Left lung (tissue), 10 donors: Measurements from ENCODE around the gene COPS7B. TPM values are rescaled to one million over a fixed set of nuclear protein-coding genes. Genes with fewer than 3 reads are reported as not detected.

Source experiments
- ATAC-seq: fragments of 200-7000 bp; cut with Tn5 transposase; one replicate; pipeline ENCODE4 v1.9.1; 2020; ENCODE audit warnings: moderate library complexity
- DNase-seq, 4 donors: peaks; one replicate each; pipeline ENCODE4 v3.0.0-alpha.2; 2013 to 2020
- H3K27ac ChIP-seq, 2 donors: fragments of 200-600 bp; sonication (generic) in 1 of 2; one replicate each; pipeline versions ENCODE4 v1.5.0 to v1.8.0; 2020 to 2021
- H3K27me3 ChIP-seq, 2 donors: fragments of 200-600 bp; sonication (generic) in 1 of 2; one replicate each; pipeline versions ENCODE4 v1.5.0 to v1.8.0; 2020 to 2021
- H3K36me3 ChIP-seq, 2 donors: fragments of 200-600 bp; sonication (generic) in 1 of 2; one replicate each; pipeline versions ENCODE4 v1.5.0 to v1.8.0; 2020 to 2021
- H3K4me1 ChIP-seq, 2 donors: fragments of 200-600 bp; one replicate each; pipeline ENCODE4 v1.8.0; 2021
- H3K4me3 ChIP-seq, 2 donors: fragments of 200-600 bp; sonication (generic) in 1 of 2; one replicate each; pipeline versions ENCODE4 v1.5.0 to v1.8.0; 2020 to 2021; ENCODE audit warnings: mild to moderate bottlenecking in 1 of 2
- H3K9me3 ChIP-seq, 2 donors: fragments of 200-600 bp; sonication (generic) in 1 of 2; one replicate each; pipeline versions ENCODE4 v1.5.0 to v1.8.0; 2020 to 2021
- intact Hi-C, 2 donors: fragments of 100-400 bp; cut with DNase I; formaldehyde crosslinking; loops; one replicate each; pipeline versions ENCODE4 v1.11.2 to v1.14.2; 2022
- polyA plus RNA-seq, 6 donors: library from polyadenylated mRNA; unstranded; fragments of 120-200 nt; gene quantifications; one replicate each; pipeline ENCODE4 v1.2.1, GENCODE V29; 2013; ENCODE audit not compliant: insufficient read length in 6 of 6
- total RNA-seq, 2 donors: library from RNA; stranded (reverse); fragmentation: NEBNext Ultra II Directional; extraction: Animal tissue kit (Norgen Biotek cat#: 25700); gene quantifications; one replicate each; pipeline ENCODE4 v1.2.1, GENCODE V29; 2021
- TF ChIP-seq, protein P1 (sequence below), 2 donors: fragments of 200-600 bp; sonication (generic) in 1 of 2; IDR thresholded peaks; one replicate each; pipeline versions ENCODE4 v1.5.0 to v1.8.0; 2021; ENCODE audit warnings: antibody characterized with exemption in 2 of 2
- donor health status: DM: no; HTN: yes; CAD: no.
- donor health status: DM: no; HTN: no; CAD: no.

The COPS7B gene
- total and polyA plus RNA-seq, 8 donors, result 26.0 to 72.2 (median 60.0) TPM

GRCh38 chr2:231786917-231787292 is 660 bp downstream of the COPS7B start:
- no peak for ATAC-seq
- no peak for DNase-seq
- Histone ChIP-seq H3K36me3 (peaks cover 0 to 32% of the 10 kb centered on the region in 2 donors), H3K27ac (peak overlapping the region in 1 of 2 donors; percentile 68), H3K4me3 (peak overlapping the region; percentile 86 to 95), H3K27me3 (no peaks in the 10 kb centered on the region), H3K4me1 (peaks cover 10 to 58% of the 10 kb centered on the region in 2 donors), H3K9me3 (no peaks in the 10 kb centered on the region)
- TF ChIP-seq, protein P1, sequence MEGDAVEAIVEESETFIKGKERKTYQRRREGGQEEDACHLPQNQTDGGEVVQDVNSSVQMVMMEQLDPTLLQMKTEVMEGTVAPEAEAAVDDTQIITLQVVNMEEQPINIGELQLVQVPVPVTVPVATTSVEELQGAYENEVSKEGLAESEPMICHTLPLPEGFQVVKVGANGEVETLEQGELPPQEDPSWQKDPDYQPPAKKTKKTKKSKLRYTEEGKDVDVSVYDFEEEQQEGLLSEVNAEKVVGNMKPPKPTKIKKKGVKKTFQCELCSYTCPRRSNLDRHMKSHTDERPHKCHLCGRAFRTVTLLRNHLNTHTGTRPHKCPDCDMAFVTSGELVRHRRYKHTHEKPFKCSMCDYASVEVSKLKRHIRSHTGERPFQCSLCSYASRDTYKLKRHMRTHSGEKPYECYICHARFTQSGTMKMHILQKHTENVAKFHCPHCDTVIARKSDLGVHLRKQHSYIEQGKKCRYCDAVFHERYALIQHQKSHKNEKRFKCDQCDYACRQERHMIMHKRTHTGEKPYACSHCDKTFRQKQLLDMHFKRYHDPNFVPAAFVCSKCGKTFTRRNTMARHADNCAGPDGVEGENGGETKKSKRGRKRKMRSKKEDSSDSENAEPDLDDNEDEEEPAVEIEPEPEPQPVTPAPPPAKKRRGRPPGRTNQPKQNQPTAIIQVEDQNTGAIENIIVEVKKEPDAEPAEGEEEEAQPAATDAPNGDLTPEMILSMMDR (IDR thresholded peaks at IDR 0.05), result no peak
- intact Hi-C loops, result no loop called here

DNA sequence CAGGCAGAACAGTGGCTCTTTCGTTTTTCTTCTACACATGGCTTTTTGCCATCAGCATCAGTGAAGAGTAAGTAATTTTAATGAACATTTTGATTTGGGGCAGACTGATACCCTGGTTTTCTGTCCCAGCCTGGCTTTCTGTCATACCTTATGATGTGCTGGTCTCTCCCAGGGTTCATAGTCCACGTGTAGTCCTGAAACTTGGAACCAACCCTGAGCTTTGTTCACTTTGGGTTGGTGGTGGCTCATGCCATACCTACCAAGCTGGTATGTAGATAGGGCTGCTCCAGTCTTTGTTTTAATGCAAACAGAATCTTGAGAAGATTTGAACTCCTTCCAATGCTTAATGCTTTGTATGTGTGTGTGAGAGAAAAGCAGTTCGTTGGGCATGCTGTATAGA is 4.9 kb downstream of the COPS7B start:
- DNase-seq (no peak), ATAC-seq (no peak)
- TF ChIP-seq, protein P1 (IDR thresholded peaks at IDR 0.05), result no peak
- Histone ChIP-seq H3K9me3 (no peaks in the 10 kb centered on the region), H3K4me3 (no peak overlapping the region), H3K36me3 (peaks cover 0 to 67% of the 10 kb centered on the region in 2 donors), H3K27ac (no peak overlapping the region), H3K4me1 (peaks cover 6 to 25% of the 10 kb centered on the region in 2 donors), H3K27me3 (no peaks in the 10 kb centered on the region)
- intact Hi-C loops, result no loop called here

DNA sequence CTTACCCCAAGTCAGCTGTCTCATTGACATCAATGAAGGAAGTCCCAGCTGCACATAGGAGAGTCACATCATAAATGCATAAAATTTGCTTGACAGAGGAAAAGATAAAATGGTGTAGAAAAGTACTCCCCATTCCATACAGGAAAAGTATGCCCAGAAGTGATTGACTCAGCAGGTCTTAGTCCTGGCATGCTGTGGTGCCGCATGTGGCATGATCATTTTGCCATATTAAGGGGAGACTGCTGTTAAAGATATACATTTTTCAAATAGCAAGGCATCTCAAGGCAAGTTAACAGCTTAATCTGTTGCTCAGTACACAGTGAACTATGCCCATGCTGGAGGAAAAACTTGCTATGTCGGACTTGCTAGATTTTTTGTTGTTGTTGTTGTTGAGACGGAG is 8.1 kb downstream of the COPS7B start:
- no peak overlapping the region for H3K4me3 ChIP-seq
- H3K4me1 ChIP-seq, result no peaks in the 10 kb centered on the region
- intact Hi-C loops, result no loop called here
- H3K36me3 ChIP-seq, result peaks cover 0 to 91% of the 10 kb centered on the region in 2 donors
- H3K9me3 ChIP-seq, result no peaks in the 10 kb centered on the region
- ATAC-seq (no peak), DNase-seq (no peak)
- H3K27me3 ChIP-seq, result no peaks in the 10 kb centered on the region
- no peak overlapping the region for H3K27ac ChIP-seq
- TF ChIP-seq, protein P1 (IDR thresholded peaks at IDR 0.05), result no peak

GRCh38 chr2:231795525-231796327 is 9.5 kb downstream of the COPS7B start:
- intact Hi-C loops, result no loop called here
- no peak for DNase-seq
- no peak overlapping the region for H3K4me3 ChIP-seq
- no peaks in the 10 kb centered on the region for H3K9me3 ChIP-seq
- no peak overlapping the region for H3K27ac ChIP-seq
- no peaks in the 10 kb centered on the region for H3K27me3 ChIP-seq
- TF ChIP-seq, protein P1 (IDR thresholded peaks at IDR 0.05), result peak in 1 of 2 donors; percentile 12
- peaks cover 0 to 93% of the 10 kb centered on the region in 2 donors for H3K36me3 ChIP-seq
- ATAC-seq, result peak; percentile 68
- H3K4me1 ChIP-seq, result no peaks in the 10 kb centered on the region

DNA sequence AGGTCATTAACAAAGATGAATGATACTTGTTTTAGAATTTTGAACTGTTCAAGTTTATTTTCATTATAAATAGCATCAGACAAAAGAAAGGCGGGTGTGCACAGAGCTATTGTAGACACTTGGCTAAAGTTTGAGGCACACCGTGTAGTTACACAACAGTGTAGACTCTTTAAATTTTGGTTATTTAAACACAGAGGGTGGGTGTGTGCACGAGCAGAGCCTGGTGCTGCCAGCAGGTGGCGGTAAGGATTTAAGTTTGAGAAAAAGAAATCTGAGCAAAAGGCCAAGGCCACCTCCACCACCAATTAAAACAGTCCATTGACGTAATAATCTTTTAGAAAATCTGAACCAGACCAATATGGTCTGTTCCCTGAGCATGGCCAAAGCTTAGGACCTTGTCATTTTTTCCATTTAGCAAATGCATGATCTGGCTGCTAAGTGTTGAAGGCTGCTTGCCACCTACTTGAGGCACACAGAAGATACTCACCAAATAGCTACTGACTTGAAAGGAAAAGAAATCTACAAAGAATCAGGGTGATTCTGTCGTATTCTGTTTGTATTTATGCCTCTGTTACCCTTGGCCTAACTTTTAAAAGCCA is 14.3 kb downstream of the COPS7B start:
- DNase-seq (no peak), ATAC-seq (peak; percentile 76)
- H3K27me3 ChIP-seq, result no peaks in the 10 kb centered on the region
- no peaks in the 10 kb centered on the region for H3K4me1 ChIP-seq
- no peaks in the 10 kb centered on the region for H3K9me3 ChIP-seq
- TF ChIP-seq, protein P1 (IDR thresholded peaks at IDR 0.05), result peak; percentile 42 to 60
- no peak overlapping the region for H3K27ac ChIP-seq
- intact Hi-C loops, result no loop called here
- H3K36me3 ChIP-seq, result peaks cover 0 to 96% of the 10 kb centered on the region in 2 donors
- no peak overlapping the region for H3K4me3 ChIP-seq
